Fibroblast of mammary gland (primary cell): Measurements from ENCODE around the gene LGALS13.
"Not testable (repeated sequence)": the region's sequence is repeated elsewhere in the genome, so short reads cannot be mapped to it uniquely, and the experiment has no call there.

Experiments
- DNase-seq: peaks from one replicate; pipeline ENCODE4 v3.0.0-alpha.2; 2010; ENCODE audit warnings: low read depth
- H3K4me3 ChIP-seq: 2 replicates; pipeline ENCODE4 v1.5.1; 2011; ENCODE audit warnings: low read depth, mild to moderate bottlenecking, low read length, moderate library complexity; ENCODE audit not compliant: control insufficient read depth
- TF ChIP-seq, protein P1 (sequence below): conservative IDR thresholded peaks from 2 replicates; pipeline ENCODE4 v1.5.1; 2011; ENCODE audit warnings: low read depth, low read length, inconsistent platforms; ENCODE audit not compliant: control insufficient read depth, insufficient read depth

The LGALS13 gene

DNA sequence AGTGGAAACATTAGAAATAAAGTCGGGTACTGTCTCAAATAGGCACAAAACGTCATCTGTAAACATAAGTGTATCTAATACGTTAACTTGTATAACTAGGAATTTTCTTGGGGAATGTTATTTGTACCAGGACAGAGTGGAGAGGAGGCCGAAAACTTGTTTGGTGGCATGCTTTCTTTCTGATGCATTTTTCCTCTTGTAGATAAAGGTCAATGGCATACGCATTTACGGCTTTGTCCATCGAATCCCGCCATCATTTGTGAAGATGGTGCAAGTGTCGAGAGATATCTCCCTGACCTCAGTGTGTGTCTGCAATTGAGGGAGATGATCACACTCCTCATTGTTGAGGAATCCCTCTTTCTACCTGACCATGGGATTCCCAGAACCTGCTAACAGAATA is 4.7 kb downstream of the LGALS13 start:
- TF ChIP-seq, protein P1, sequence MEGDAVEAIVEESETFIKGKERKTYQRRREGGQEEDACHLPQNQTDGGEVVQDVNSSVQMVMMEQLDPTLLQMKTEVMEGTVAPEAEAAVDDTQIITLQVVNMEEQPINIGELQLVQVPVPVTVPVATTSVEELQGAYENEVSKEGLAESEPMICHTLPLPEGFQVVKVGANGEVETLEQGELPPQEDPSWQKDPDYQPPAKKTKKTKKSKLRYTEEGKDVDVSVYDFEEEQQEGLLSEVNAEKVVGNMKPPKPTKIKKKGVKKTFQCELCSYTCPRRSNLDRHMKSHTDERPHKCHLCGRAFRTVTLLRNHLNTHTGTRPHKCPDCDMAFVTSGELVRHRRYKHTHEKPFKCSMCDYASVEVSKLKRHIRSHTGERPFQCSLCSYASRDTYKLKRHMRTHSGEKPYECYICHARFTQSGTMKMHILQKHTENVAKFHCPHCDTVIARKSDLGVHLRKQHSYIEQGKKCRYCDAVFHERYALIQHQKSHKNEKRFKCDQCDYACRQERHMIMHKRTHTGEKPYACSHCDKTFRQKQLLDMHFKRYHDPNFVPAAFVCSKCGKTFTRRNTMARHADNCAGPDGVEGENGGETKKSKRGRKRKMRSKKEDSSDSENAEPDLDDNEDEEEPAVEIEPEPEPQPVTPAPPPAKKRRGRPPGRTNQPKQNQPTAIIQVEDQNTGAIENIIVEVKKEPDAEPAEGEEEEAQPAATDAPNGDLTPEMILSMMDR = no peak
- H3K4me3 ChIP-seq = no peak overlapping the region
- DNase-seq = no peak

DNA sequence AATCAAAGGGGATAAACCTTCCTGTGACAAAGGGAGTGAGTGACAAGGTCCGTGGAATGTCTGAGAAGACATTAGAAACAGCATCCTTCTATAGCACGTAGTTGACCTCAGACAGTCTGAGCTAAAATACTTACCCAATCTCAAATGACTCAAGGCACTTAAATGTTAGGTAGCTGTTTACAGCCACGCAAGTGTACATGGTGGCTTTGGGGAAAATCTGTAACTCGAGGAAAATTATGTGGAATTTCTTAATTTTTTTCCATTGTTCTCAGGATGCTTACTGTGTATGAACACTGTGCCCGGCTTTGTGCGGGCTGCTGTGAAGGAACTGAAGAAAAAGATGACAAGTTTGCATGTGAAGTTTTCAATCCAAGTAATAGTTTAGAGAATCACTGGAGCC is 5.2 kb downstream of the LGALS13 start:
- H3K4me3 ChIP-seq = no peak overlapping the region
- no peak for DNase-seq
- TF ChIP-seq, protein P1 = no peak

DNA sequence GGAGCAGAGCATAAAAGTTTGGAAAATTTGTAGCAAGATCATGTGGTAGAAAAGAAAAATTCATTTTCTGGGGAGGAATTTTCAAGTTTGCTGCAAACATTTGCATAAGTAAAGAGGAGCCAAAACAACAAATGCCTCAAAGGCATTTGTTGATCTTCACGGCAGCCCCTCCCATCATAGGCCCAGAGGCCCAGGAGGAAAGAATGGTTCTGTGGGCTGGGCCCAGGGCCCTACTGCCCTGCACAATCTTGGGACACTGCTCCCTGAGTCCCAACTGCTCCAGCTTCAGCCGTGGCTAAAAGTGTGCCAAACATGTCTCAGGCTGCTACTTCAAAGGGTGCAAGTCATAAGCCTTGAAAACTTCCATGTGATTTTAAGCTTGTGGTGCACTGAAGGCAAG is 11.3 kb downstream of the LGALS13 start:
- DNase-seq = no peak
- H3K4me3 ChIP-seq = no peak overlapping the region
- TF ChIP-seq, protein P1 = no peak

DNA sequence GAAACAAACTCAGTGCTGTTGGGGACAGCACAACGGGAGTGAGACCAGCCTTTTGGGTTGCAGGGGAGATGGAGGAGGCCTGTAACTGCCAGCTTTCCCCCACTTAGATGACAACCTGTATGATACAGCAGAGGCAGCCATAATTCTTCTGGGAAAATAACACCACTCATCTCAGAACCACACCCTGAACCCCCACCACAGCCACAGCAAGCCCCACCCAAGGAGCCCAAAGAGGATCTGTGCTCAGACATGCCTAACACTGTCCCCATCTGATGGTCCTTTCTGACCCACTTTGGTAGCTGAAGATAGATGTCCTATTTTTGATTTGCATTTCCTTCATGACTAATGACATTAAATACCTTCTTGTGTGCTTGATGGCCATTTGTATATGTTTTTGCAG is 15.4 kb downstream of the LGALS13 start:
- no peak overlapping the region for H3K4me3 ChIP-seq
- TF ChIP-seq, protein P1 = no peak
- DNase-seq = no peak

DNA sequence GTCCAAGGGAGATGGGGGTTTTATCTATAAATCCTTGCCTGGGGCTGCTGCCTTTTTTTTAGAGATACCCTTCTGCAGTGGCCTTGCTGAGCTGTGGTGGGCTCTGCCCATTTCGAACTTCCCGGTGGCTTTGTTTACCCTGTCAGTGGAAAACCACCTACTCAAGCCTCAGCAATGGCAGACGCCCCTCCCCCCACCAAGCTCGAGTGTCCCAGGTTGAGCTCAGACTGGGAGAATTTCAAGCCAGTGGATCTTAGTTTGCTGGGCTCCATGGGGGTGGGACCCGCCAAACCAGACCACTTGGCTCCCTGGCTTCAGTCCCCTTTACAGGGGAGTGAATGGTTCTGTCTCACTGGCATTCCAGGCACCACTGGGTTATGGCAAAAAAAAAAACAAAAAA is 21.6 kb downstream of the LGALS13 start:
- DNase-seq = no peak
- TF ChIP-seq, protein P1 = no peak
- H3K4me3 ChIP-seq = no peak overlapping the region

DNA sequence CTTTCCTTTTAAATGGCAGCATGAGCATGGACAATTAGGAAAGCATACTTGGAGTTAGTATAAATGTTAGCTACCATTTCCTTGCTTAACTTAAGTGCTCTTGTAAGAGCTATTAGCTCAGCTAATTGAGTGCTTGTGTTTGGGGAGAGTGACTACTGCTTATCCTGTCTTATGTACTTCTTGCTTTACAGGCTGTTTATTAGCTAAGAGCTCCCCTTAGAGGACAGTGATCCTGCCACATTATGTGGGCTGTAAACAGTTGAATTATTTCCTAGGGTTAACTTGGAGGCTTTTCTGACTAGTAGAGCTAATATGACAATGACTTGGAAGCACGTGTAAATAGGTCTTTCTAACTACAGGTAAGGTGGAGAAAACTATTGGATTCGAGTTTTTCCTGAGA is 25.3 kb downstream of the LGALS13 start:
- H3K4me3 ChIP-seq, DNase-seq: not testable (repeated sequence)

DNA sequence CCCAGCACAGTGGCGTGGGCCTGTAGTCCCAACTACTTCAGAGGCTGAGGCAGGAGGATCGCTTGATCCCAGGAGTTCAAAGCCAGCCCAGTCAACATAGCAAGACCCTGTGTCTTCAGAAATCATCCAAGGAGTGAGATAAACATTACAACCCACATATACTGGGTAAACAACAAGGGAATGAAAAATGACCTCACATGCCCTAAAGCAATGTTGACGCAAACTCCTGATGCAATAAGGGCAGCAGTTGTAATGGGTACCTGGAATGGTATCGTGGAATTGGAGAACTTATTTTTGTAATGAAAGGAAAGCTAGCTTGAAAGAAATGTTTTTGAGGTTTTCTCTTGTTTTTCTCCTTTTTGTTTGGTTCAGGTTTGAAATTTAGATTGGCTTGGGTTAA is 28.9 kb downstream of the LGALS13 start:
- H3K4me3 ChIP-seq = no peak overlapping the region
- DNase-seq = no peak
- TF ChIP-seq, protein P1 = no peak

DNA sequence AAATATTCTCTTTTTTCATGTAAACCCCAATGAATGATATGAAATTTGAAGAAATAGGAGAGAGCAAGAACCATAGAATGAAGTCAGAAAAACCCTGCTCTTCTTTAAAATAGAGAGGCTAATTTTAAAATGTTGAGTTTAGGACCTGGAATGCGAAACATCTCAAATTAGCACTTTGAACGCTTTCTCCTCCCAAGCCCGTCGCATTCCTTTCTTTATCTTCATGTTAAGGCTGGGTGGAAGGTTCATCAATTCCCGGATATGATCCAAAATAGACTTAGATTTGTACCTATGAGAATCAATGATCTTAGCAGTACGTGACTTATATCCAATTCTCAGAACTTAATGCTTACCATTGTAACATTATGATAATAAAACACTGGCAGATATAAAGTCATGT is 29.3 kb downstream of the LGALS13 start:
- no peak for DNase-seq
- TF ChIP-seq, protein P1 = no peak
- no peak overlapping the region for H3K4me3 ChIP-seq
